ENCODE results near the gene EPB41L5. TPM values are rescaled to one million over a fixed set of nuclear protein-coding genes. Genes with fewer than 3 reads are reported as not detected.

EPB41L5 gene
- total and polyA plus RNA-seq, 9 of the 15 experiments (the other 6 are each of a cell fraction or from before 2014, with no cell fraction given) = 2.3 to 14.1 (median 8.2) TPM

GRCh38 chr2:120123090-120123489 is 110.2 kb downstream of the EPB41L5 start (continued):
- TF ChIP-seq STAT6 (CRISPR knock-in tag; IDR thresholded peaks at IDR 0.05) (no peak), BRD4 (IDR thresholded peaks at IDR 0.05) (no peak), L3MBTL2 (IDR thresholded peaks at IDR 0.05) (no peak), JUNB (CRISPR knock-in tag; conservative IDR thresholded peaks at IDR 0.05) (no peak), FUS (optimal IDR thresholded peaks at IDR 0.05; ENCODE audit: low read depth, low read length) (no peak)

- no peaks in the 10 kb centered on the region for H3K4me1 ChIP-seq (replicated peaks in 1 of 2; ENCODE audit: control insufficient read depth in 2 of 2, insufficient read depth in 2 of 2, low read length in 2 of 2)
- TF ChIP-seq TCF7 (IDR thresholded peaks at IDR 0.05; ENCODE audit: borderline replicate concordance) = no peak
- TF ChIP-seq ZNF586 (CRISPR knock-in tag; conservative IDR thresholded peaks at IDR 0.05) = no peak
- TF ChIP-seq ATF6 (CRISPR knock-in tag; IDR thresholded peaks at IDR 0.05) = no peak
- TF ChIP-seq HLTF (IDR thresholded peaks at IDR 0.05) = no peak
- CTCF ChIA-PET (ENCODE audit: low intra/inter-chr PET ratio) = no interaction called here
- in situ Hi-C loops (cut with MboI) (no loop called here), intact Hi-C loops (cut with micrococcal nuclease) (no loop called here)
- H3K27ac ChIP-seq (ENCODE audit: extremely low read depth, low read depth, low read length) = no peak overlapping the region
- H3K9ac ChIP-seq (ENCODE audit: insufficient read depth in 1 of 2, low read depth in 2 of 2, low read length in 2 of 2) = no peak overlapping the region
- no TSS peak for BruUV-seq (replicated peaks)
- POLR2A ChIA-PET = interaction anchor here (0.6 kb wide), 1 partner anchor 15 kb away, joined by 3 read pairs; no protein-coding TSS in a partner anchor
- no peaks in the 10 kb centered on the region for H3K9me1 ChIP-seq (ENCODE audit: control insufficient read depth, insufficient read depth, low read length)
- 29% methylated on average over 3 of the region's 3 CpGs for WGBS (ENCODE audit: insufficient coverage, low coverage, missing lambda C conversion rate)
- no peaks in the 10 kb centered on the region for H4K20me1 ChIP-seq (replicated peaks; ENCODE audit: control insufficient read depth, insufficient read depth, low read length)
- H3K4me3 ChIP-seq = no peak overlapping the region
- no peaks in the 10 kb centered on the region for H3K9me3 ChIP-seq (replicated peaks; ENCODE audit: control insufficient read depth, insufficient read depth, low read depth, low read length)
- FAIRE-seq = no peak
- no peak for ATAC-seq
- no peak overlapping the region for H2AFZ ChIP-seq (ENCODE audit: low read depth, low read length)
- H3K79me2 ChIP-seq (ENCODE audit: control insufficient read depth, insufficient read depth, low read length) = no peaks in the 10 kb centered on the region
- H3K4me2 ChIP-seq (ENCODE audit: insufficient read depth, low read length) = no peak overlapping the region
- H3K27me3 ChIP-seq (ENCODE audit: control insufficient read depth in 2 of 2, insufficient read depth in 2 of 2, low read length in 2 of 2) = no peaks in the 10 kb centered on the region
- no peaks in the 10 kb centered on the region for H3K36me3 ChIP-seq (ENCODE audit: control insufficient read depth, insufficient read depth, low read length)
- no peak for DNase-seq (ENCODE audit: extremely low read depth in 1 of 4, low spot score in 3 of 4)
Measured at GRCh38 chr2:120125195-120125594, 112.3 kb downstream of the EPB41L5 start.
